Epithelial cell of proximal tubule (primary cell): ENCODE data around the gene NCOA4. TPM values are rescaled to one million over a fixed set of nuclear protein-coding genes. Genes with fewer than 3 reads are reported as not detected.
"Not testable (repeated sequence)": the region's sequence is repeated elsewhere in the genome, so short reads cannot be mapped to it uniquely, and the experiment has no call there.

Experiments
- DNase-seq: peaks from one replicate; pipeline ENCODE4 v3.0.0-alpha.2; 2011; ENCODE audit warnings: low read depth
- H3K4me3 ChIP-seq: 2 replicates; pipeline ENCODE4 v1.5.1; 2011; ENCODE audit warnings: low read depth, mild to moderate bottlenecking, low read length
- total RNA-seq: library from RNA; depleted of rRNA; stranded (reverse); fragments of >200 nt; gene quantifications from 2 replicates; pipeline ENCODE4 v1.2.3, GENCODE V29; 2015
- TF ChIP-seq, protein P1 (sequence below): conservative IDR thresholded peaks from 2 replicates; pipeline ENCODE4 v1.5.1; 2012; ENCODE audit warnings: low read depth, mild to moderate bottlenecking, low read length

The NCOA4 gene
- total RNA-seq, 1 donor from 2014 or later = 90.2 TPM

DNA sequence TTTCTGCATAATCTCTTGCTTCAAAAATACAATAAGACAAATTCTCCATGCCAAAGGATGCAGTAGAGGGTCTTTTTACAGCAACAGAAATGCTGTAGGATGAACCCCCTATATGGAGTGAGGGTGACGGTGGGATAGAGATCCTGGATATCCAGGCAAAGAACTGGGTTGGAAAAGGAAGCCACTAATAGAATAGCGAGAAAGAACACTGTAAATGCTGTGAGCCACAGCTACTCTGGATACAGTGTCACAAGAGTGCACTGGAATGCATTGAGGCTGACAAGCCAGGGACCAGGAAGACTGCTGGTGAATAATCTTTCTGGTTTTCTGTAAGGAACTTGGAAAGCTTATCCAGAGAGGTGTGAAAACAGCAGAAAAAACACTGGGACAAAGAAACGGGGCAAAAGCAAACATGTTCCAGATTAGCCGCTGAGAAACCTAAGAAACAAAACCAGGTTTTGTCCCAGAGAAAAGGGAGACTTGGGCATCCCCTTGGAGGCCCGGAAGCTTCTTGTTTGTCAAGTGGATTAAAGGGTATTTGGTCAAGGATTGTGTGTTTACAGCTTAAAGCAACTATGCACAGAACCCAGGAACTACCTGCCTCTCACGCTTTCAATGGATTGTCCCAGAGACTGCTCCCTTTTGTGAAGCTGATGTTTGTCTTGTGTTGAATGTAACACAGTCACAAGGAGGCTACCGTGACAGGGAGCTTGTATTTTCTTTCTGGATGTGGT is 21.8 kb upstream of the NCOA4 start:
- no peak for DNase-seq
- H3K4me3 ChIP-seq = no peak overlapping the region
- TF ChIP-seq, protein P1, sequence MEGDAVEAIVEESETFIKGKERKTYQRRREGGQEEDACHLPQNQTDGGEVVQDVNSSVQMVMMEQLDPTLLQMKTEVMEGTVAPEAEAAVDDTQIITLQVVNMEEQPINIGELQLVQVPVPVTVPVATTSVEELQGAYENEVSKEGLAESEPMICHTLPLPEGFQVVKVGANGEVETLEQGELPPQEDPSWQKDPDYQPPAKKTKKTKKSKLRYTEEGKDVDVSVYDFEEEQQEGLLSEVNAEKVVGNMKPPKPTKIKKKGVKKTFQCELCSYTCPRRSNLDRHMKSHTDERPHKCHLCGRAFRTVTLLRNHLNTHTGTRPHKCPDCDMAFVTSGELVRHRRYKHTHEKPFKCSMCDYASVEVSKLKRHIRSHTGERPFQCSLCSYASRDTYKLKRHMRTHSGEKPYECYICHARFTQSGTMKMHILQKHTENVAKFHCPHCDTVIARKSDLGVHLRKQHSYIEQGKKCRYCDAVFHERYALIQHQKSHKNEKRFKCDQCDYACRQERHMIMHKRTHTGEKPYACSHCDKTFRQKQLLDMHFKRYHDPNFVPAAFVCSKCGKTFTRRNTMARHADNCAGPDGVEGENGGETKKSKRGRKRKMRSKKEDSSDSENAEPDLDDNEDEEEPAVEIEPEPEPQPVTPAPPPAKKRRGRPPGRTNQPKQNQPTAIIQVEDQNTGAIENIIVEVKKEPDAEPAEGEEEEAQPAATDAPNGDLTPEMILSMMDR = no peak

DNA sequence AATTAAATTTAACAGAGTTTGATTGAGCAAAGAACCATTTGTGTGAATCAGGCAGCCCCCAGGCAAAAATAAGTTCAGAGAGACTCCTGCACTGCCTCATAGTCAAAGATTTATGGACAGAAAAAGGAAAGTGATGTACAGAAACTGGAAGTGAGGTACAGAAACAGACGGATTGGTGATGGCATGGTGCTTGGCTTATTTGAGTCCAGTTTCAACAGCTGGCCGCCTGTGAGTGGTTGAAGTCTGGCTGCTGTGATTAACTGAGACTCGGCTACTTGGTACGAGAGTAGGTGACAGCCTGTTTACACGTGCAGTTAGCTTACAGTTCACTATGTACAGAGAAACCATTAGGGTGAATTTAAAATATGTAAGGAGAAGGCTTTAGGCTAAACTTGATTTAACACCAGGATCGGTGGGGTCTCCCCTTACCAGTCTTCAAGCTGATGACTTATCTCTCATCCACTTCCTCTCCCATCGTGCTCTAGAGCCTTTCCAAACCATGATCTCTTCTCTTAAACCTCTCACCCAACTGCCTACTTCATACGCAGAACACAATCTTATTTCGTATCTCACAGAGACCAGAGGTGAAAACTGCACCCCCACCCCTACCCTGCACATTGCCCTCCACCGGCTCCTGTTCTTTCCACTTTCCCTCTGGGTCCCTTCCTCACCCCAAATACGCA is 20.7 kb upstream of the NCOA4 start:
- DNase-seq = no peak
- TF ChIP-seq, protein P1 = no peak
- H3K4me3 ChIP-seq = no peak overlapping the region

DNA sequence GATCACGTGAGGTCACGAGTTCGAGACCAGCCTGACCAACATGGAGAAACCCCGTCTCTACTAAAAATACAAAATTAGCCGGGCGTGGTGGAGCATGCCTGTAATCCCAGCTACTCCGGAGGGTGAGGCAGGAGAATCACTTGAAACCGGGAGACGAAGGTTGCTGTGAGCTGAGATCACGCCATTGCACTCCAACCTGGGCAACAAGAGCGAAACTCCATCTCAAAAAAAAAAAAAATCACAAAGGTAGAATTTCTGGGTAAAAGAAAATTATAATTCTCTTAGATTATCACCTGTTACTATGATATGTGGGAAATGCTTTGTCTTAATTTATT is 19.0 kb upstream of the NCOA4 start:
- DNase-seq, H3K4me3 ChIP-seq: not testable (repeated sequence)

DNA sequence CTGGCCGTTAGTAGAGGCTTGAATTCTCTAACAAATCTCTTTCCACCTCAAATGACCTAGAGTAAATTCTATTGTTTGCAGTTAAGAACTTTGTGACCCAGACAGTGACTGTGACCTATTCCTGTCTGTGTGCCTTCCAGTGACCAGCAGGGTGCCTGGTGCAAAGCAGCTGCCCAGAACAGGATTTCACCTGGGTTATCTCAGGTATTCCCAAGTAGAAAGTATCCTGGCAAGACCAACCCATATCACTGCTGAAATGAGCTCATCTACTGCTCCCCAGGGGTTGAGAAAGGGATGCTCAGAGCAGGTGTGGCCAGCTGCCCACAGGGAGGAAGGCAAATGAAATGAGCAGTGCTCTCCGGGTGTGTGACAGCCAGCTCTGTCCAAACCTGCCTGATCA is 17.7 kb upstream of the NCOA4 start:
- H3K4me3 ChIP-seq = no peak overlapping the region
- DNase-seq = no peak
- TF ChIP-seq, protein P1 = no peak

DNA sequence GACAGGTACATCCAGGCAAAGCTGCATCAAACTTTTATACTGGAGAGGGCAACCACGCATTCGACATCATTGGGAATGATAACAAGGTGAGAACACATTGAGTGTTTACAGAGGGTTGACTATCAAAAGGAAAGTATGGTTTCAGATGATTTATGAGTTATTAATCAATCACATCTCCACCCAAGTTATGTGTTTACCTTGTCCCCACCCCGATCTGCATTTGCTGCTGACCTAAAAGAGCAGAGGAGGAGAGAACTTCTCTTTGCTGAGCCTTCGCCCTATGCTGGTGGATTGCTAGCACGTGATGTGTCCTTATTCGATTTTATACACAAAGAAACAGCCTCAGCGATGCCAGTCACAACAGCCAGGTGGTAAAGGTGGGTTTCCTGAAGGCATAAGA is 15.8 kb upstream of the NCOA4 start, which contains the start of gene MSMB:
TSS of gene MSMB (minus strand) at position 9 of the 400 bp plus-strand sequence. CDS start 32 bp downstream, outside the sequence.
- no peak for DNase-seq
- no peak within 1 kb of the TSS for H3K4me3 ChIP-seq
- TF ChIP-seq, protein P1 = no peak

DNA sequence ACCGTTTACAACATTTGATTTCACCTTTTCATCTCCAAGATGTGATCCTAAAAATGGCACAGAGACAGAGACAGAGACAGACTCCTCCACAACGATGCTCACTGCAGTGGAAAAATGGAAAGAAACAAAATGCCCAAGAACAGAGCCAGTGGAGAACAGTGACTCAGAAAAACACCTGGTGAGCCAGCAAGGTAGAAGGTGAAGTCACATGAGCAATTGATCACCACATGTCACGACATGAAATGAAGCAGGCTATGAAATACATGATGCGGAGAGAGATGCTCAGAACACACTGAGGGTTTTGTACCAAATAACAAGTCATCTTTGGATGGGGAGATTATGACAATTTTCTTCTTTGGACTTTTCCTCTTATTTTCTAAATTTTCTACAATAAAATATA is 12.1 kb upstream of the NCOA4 start:
- H3K4me3 ChIP-seq = no peak overlapping the region
- no peak for DNase-seq
- TF ChIP-seq, protein P1 = no peak

DNA sequence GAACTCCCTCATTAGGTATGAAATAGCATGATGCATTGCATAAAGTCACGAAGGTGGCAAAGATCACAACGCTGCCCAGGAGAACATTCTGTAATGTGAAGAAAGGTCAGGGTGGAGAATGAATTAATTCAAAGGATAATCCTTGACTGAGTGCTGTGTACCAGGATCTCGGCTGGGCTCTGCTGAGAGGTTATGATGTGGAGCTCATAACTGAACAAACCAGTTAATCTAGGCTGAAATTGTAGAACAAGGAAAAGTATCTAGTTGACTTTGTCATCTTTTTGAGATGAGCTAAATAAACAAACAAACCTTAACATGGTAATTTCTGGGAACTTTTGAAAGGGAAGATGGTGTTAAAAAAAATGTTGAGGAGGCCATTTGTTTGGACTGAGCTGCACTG is 9.6 kb upstream of the NCOA4 start:
- DNase-seq = no peak
- no peak overlapping the region for H3K4me3 ChIP-seq
- TF ChIP-seq, protein P1 = no peak
